ENCODE data around the gene HGFAC. TPM values are rescaled to one million over a fixed set of nuclear protein-coding genes. Genes with fewer than 3 reads are reported as not detected.

HGFAC gene
- total RNA-seq, 1 experiment from 2014 or later, result 1.3 TPM

GRCh38 chr4:3418029-3418762, 23.6 kb upstream of the HGFAC start:
- Histone ChIP-seq H3K4me1 (replicated peaks; ENCODE audit: insufficient read depth) (no peaks in the 10 kb centered on the region), H3K9me2 (ENCODE audit: insufficient read depth) (no peaks in the 10 kb centered on the region), H3F3A (ENCODE audit: insufficient read depth, low read depth) (no peaks in the 10 kb centered on the region), H3K9me3 (ENCODE audit: insufficient read depth, low read depth) (no peaks in the 10 kb centered on the region), H2AFZ (no peak overlapping the region), H3K4me3 (no peak overlapping the region), H3K27ac (no peak overlapping the region), H3K36me3 (ENCODE audit: low read depth) (no peaks in the 10 kb centered on the region), H3K4me2 (no peak overlapping the region), H3K27me3 (ENCODE audit: insufficient read depth, low read depth) (no peaks in the 10 kb centered on the region), H3K79me2 (ENCODE audit: low read depth) (no peaks in the 10 kb centered on the region), H4K20me1 (ENCODE audit: insufficient read depth) (no peaks in the 10 kb centered on the region)
- POLR2A ChIA-PET (ENCODE audit: unreplicated experiment), result interaction anchor here (0.6 kb wide), 1 partner anchor 54 kb away, joined by 19 read pairs; no protein-coding TSS in a partner anchor
- TF ChIP-seq CTCF (conservative IDR thresholded peaks at IDR 0.05) (no peak), EZH2 (IDR thresholded peaks at IDR 0.05; ENCODE audit: low read depth) (no peak)
- BruUV-seq (replicated peaks), result no TSS peak
- CTCF ChIA-PET, result interaction anchor here (0.8 kb wide), 1 partner anchor 62 kb away, joined by 3 read pairs; no protein-coding TSS in a partner anchor
- intact Hi-C loops (cut with micrococcal nuclease; ENCODE audit: unreplicated experiment), result no loop called here
- DNase-seq, result no peak

- Histone ChIP-seq H3K9me3 (ENCODE audit: insufficient read depth, low read depth) (no peaks in the 10 kb centered on the region), H3K79me2 (ENCODE audit: low read depth) (no peaks in the 10 kb centered on the region), H3F3A (ENCODE audit: insufficient read depth, low read depth) (no peaks in the 10 kb centered on the region), H4K20me1 (ENCODE audit: insufficient read depth) (no peaks in the 10 kb centered on the region), H3K4me3 (no peak overlapping the region), H2AFZ (no peak overlapping the region), H3K27ac (no peak overlapping the region), H3K4me1 (replicated peaks; ENCODE audit: insufficient read depth) (no peaks in the 10 kb centered on the region), H3K4me2 (no peak overlapping the region), H3K9me2 (ENCODE audit: insufficient read depth) (no peaks in the 10 kb centered on the region), H3K27me3 (ENCODE audit: insufficient read depth, low read depth) (no peaks in the 10 kb centered on the region), H3K36me3 (ENCODE audit: low read depth) (no peaks in the 10 kb centered on the region)
- ChIA-PET POLR2A (ENCODE audit: unreplicated experiment) (no interaction called here), CTCF (no interaction called here)
- BruUV-seq (replicated peaks), result no TSS peak
- intact Hi-C loops (cut with micrococcal nuclease; ENCODE audit: unreplicated experiment), result no loop called here
- DNase-seq, result no peak
- TF ChIP-seq EZH2 (IDR thresholded peaks at IDR 0.05; ENCODE audit: low read depth) (no peak), CTCF (conservative IDR thresholded peaks at IDR 0.05) (no peak)
Observed at GRCh38 chr4:3419836-3420605, 21.7 kb upstream of the HGFAC start.

- no peak overlapping the region for H3K27ac ChIP-seq
- no peak overlapping the region for H2AFZ ChIP-seq
- H3K4me2 ChIP-seq, result no peak overlapping the region
- H3K4me3 ChIP-seq, result no peak overlapping the region
- H3K4me1 ChIP-seq (replicated peaks; ENCODE audit: insufficient read depth), result no peaks in the 10 kb centered on the region
- no peaks in the 10 kb centered on the region for H3K79me2 ChIP-seq (ENCODE audit: low read depth)
- H3K27me3 ChIP-seq (ENCODE audit: insufficient read depth, low read depth), result no peaks in the 10 kb centered on the region
- intact Hi-C loops (cut with micrococcal nuclease; ENCODE audit: unreplicated experiment), result no loop called here
- H4K20me1 ChIP-seq (ENCODE audit: insufficient read depth), result no peaks in the 10 kb centered on the region
- CTCF ChIA-PET, result no interaction called here
- H3F3A ChIP-seq (ENCODE audit: insufficient read depth, low read depth), result no peaks in the 10 kb centered on the region
- H3K9me3 ChIP-seq (ENCODE audit: insufficient read depth, low read depth), result no peaks in the 10 kb centered on the region
- no peaks in the 10 kb centered on the region for H3K36me3 ChIP-seq (ENCODE audit: low read depth)
- no peak for DNase-seq
- no peaks in the 10 kb centered on the region for H3K9me2 ChIP-seq (ENCODE audit: insufficient read depth)
- POLR2A ChIA-PET (ENCODE audit: unreplicated experiment), result no interaction called here
- TF ChIP-seq EZH2 (IDR thresholded peaks at IDR 0.05; ENCODE audit: low read depth) (no peak), CTCF (conservative IDR thresholded peaks at IDR 0.05) (no peak)
- BruUV-seq (replicated peaks), result no TSS peak
Observed at GRCh38 chr4:3420606-3420955, 21.2 kb upstream of the HGFAC start.

Data from PC-9 (cell line).